Right lobe of liver (tissue), 6 donors: ENCODE measurements around the gene LRRC10B. TPM values are rescaled to one million over a fixed set of nuclear protein-coding genes. Genes with fewer than 3 reads are reported as not detected.

ENCODE experiments used
- ATAC-seq, 4 donors: fragments of 200-7000 bp; cut with Tn5 transposase; one replicate each; pipeline ENCODE4 v1.9.1; 2020; ENCODE audit warnings: mild to moderate bottlenecking in 4 of 4, moderate library complexity in 4 of 4
- DNase-seq, 3 donors: peaks; one replicate each; pipeline ENCODE4 v3.0.0-alpha.2; 2020
- H3K27ac ChIP-seq, 3 donors: fragments of 200-600 bp; one replicate each; pipeline ENCODE4 v1.8.0; 2022
- H3K27me3 ChIP-seq, 2 donors: fragments of 200-600 bp; one replicate each; pipeline ENCODE4 v1.8.0; 2022
- H3K36me3 ChIP-seq, 4 donors: fragments of 200-600 bp; sonication (generic) in 1 of 4; one replicate each; pipeline versions ENCODE4 v1.5.1 to v1.8.0; 2017 to 2022; ENCODE audit warnings: control low read depth in 1 of 4
- H3K4me1 ChIP-seq, 4 donors: fragments of 200-600 bp; sonication (generic) in 1 of 4; one replicate each; pipeline versions ENCODE4 v1.5.1 to v1.8.0; 2017 to 2022; ENCODE audit warnings: control low read depth in 1 of 4
- H3K4me3 ChIP-seq, 3 donors: fragments of 200-600 bp; one replicate each; pipeline ENCODE4 v1.8.0; 2022
- H3K9me3 ChIP-seq, 4 donors: fragments of 200-600 bp; sonication (generic) in 1 of 4; one replicate each; pipeline versions ENCODE4 v1.5.1 to v1.8.0; 2017 to 2022; ENCODE audit warnings: control low read depth in 1 of 4
- CTCF ChIP-seq, 4 donors: fragments of 200-600 bp in 3 of 4; fragments of 450-650 bp in 1 of 4; IDR thresholded peaks; one replicate each; pipeline versions ENCODE4 v1.5.1 to v1.8.0; 2016 to 2022; ENCODE audit warnings: antibody characterized with exemption in 4 of 4, mild to moderate bottlenecking in 2 of 4
- POLR2A ChIP-seq: fragments of 450-650 bp; IDR thresholded peaks from one replicate; pipeline ENCODE4 v1.6.1; 2017; ENCODE audit warnings: antibody characterized with exemption, mild to moderate bottlenecking
- WGBS: methylation state at CpG from one replicate; pipeline ENCODE4 v1.1.6; 2018; ENCODE audit warnings: low coverage, low lambda C conversion rate; ENCODE audit not compliant: insufficient coverage; ENCODE audit errors: missing lambda C conversion rate; 5-methylcytosine and 5-hydroxymethylcytosine counted together
- intact Hi-C, 2 donors: fragments of 100-400 bp; cut with DNase I; formaldehyde crosslinking; loops; one replicate each; pipeline versions ENCODE4 v1.11.2 to v1.14.1; 2022
- total RNA-seq, 6 experiments: library from RNA; depleted of rRNA in 2 of 6; stranded (reverse); fragments of >200 nt in 2 of 6; fragmentation: NEBNext Ultra II Directional in 3 of 6; extraction: Animal tissue kit (Norgen Biotek cat#: 25700) in 3 of 6; gene quantifications; one replicate each; pipeline versions ENCODE4 v1.1.0 to v1.2.4, GENCODE V29; 2016 to 2023
- donor health status: DM: no; HTN: yes; CAD: no.
- donor health status: DM: no; HTN: no; CAD: no.
- donor health status: DM: no; HTN: no; CAD: no.
- donor health status: DM: no; HTN: yes; CAD: no.
- donor health status: DM: no; HTN: yes; CAD: no.

The LRRC10B gene
- total RNA-seq, 6 experiments from 2014 or later, result not detected

- WGBS, result 47% methylated on average over 6 of the region's 11 CpGs
- DNase-seq, result no peak
- Histone ChIP-seq H3K9me3 (no peaks in the 10 kb centered on the region), H3K27ac (no peak overlapping the region), H3K36me3 (no peaks in the 10 kb centered on the region), H3K27me3 (no peaks in the 10 kb centered on the region), H3K4me1 (peaks cover 0 to 11% (median 3%) of the 10 kb centered on the region in 4 donors), H3K4me3 (no peak overlapping the region)
- peak in 1 of 4 donors; percentile 8 for ATAC-seq
- no peak for TF ChIP-seq POLR2A
- TF ChIP-seq CTCF (IDR thresholded peaks at IDR 0.05), result no peak
- intact Hi-C loops, result no loop called here
Measured at GRCh38 chr11:61484541-61484940, 24.0 kb upstream of the LRRC10B start.

DNA sequence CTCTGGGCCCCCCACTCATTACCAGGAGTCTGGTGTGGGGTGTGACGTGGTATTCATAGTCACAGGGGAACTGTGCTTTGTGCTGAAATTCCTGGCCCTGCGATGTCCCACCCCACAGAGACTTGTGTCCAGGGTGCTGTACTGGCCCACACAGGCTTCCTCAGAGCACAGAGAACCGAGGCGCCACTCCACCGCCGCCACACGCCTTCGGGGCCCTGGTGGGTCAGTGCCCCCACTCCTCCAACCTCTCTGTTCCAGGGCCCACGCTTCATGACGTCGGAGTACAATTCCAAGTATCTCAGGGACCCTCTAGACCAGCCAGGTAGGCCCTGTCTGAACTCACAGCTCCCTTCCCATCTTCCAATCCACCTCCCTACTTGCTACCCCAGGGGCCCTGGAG, 23.5 kb upstream of the LRRC10B start:
- H3K4me1 ChIP-seq, result peaks cover 0 to 16% (median 6%) of the 10 kb centered on the region in 4 donors
- no peaks in the 10 kb centered on the region for H3K27me3 ChIP-seq
- H3K36me3 ChIP-seq, result no peaks in the 10 kb centered on the region
- 75% methylated on average over 2 of the region's 11 CpGs for WGBS
- no peak overlapping the region for H3K27ac ChIP-seq
- TF ChIP-seq CTCF (IDR thresholded peaks at IDR 0.05), result no peak
- no peak for TF ChIP-seq POLR2A
- intact Hi-C loops, result loop anchor here in 1 of 2 donors (5.0 kb wide), 1 partner anchor 92 kb away; no protein-coding TSS in a partner anchor
- no peaks in the 10 kb centered on the region for H3K9me3 ChIP-seq
- no peak overlapping the region for H3K4me3 ChIP-seq
- ATAC-seq, result no peak
- no peak for DNase-seq

DNA sequence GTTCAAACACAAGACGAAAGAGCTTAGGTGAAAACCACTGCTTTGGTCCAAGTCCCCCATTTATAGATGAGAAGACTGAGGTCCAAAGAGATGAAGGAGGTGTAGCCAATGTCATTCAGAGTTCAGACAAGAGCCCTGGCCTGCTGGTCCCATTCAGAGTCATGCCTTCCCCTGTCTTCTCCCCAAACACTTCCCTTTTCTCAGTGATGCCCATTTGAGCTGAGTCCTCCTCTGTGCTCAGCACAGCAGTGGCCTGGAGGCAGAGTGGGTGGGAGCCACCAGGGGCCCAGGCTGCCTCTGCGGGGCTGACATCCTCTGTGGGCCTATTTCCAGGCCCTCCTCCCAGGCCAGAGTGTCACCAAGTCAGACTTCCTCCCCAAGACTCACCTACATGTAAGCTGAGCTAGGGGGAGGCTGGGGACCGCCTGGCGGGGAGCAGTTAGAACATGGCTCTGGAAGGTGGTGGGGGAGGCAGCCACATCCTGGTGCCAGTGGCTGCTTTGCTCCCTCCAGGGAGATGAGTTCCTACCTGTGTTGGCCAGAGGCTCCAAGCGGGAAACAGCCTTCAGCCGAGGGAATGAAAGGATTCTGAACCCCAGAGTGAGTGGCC, 22.4 kb upstream of the LRRC10B start:
- Histone ChIP-seq H3K9me3 (no peaks in the 10 kb centered on the region), H3K4me1 (peaks cover 0 to 25% (median 10%) of the 10 kb centered on the region in 4 donors), H3K27me3 (no peaks in the 10 kb centered on the region), H3K4me3 (no peak overlapping the region), H3K27ac (no peak overlapping the region), H3K36me3 (no peaks in the 10 kb centered on the region)
- WGBS, result 100% methylated on average over 5 of the region's 6 CpGs
- ATAC-seq (no peak), DNase-seq (no peak)
- intact Hi-C loops, result loop anchor here in 1 of 2 donors (5.0 kb wide), 1 partner anchor 91 kb away; no protein-coding TSS in a partner anchor
- TF ChIP-seq POLR2A (no peak), CTCF (IDR thresholded peaks at IDR 0.05) (no peak)

DNA sequence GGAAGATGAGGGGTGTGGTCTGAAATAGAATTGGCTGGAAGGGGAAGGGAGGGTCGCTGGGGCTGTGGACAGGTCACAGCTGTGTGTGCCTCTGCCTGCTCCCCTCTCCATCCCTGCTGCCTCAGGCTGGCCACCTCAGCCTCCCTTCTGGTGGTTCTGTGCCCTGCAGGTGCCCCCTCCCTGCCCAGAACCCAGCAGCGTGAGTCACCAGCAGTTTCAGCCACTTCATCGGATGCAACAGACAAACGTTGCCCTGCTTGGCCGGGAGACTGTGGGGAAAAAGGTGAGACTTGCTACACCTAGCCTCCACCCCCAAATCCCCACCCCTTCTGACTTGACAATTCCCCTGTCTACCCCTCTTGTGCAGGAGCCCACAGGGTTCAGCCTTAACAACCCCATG, 21.8 kb upstream of the LRRC10B start:
- Histone ChIP-seq H3K9me3 (no peaks in the 10 kb centered on the region), H3K4me1 (peaks cover 0 to 25% (median 10%) of the 10 kb centered on the region in 4 donors), H3K36me3 (no peaks in the 10 kb centered on the region), H3K27ac (no peak overlapping the region), H3K4me3 (no peak overlapping the region), H3K27me3 (no peaks in the 10 kb centered on the region)
- ATAC-seq, result no peak
- 80% methylated on average over 1 of the region's 5 CpGs for WGBS
- no peak for DNase-seq
- TF ChIP-seq CTCF (IDR thresholded peaks at IDR 0.05) (no peak), POLR2A (no peak)
- intact Hi-C loops, result loop anchor here in 1 of 2 donors (5.0 kb wide), 1 partner anchor 91 kb away; no protein-coding TSS in a partner anchor
